Choroid plexus epithelial cell (primary cell): ENCODE data around the gene SNTG2.

Experiments
- DNase-seq: peaks from one replicate; pipeline ENCODE4 v3.0.0-alpha.2; 2010; ENCODE audit warnings: low read depth
- H3K4me3 ChIP-seq: 2 replicates; pipeline ENCODE4 v1.5.1; 2011; ENCODE audit warnings: low read depth, mild to moderate bottlenecking, control low read depth, low read length, moderate library complexity
- TF ChIP-seq, protein P1 (sequence below): conservative IDR thresholded peaks from 2 replicates; pipeline ENCODE4 v1.5.1; 2011; ENCODE audit warnings: low read depth, mild to moderate bottlenecking, control low read depth, inconsistent platforms, low read length, moderate library complexity

The SNTG2 gene

DNA sequence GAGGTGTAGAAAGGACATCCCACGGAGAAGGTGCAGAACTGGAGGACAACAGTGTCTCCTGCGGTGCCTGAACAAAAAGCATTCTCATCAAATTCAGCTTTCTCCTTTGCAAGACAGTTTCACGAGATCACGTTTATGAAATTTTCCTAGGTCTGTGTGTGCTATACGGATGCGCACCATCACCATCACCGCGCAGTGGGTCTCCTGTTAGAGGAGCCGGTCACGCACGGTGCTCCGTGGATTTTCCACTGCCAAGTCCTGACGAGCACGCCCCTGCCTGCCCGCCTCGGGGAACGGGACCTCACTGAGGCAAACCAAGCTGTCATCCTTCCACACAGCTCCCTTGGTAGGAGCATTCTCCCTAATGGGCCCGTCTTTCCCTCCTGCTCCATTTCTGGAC lies 322.2 kb downstream of the SNTG2 start:
- TF ChIP-seq, protein P1, sequence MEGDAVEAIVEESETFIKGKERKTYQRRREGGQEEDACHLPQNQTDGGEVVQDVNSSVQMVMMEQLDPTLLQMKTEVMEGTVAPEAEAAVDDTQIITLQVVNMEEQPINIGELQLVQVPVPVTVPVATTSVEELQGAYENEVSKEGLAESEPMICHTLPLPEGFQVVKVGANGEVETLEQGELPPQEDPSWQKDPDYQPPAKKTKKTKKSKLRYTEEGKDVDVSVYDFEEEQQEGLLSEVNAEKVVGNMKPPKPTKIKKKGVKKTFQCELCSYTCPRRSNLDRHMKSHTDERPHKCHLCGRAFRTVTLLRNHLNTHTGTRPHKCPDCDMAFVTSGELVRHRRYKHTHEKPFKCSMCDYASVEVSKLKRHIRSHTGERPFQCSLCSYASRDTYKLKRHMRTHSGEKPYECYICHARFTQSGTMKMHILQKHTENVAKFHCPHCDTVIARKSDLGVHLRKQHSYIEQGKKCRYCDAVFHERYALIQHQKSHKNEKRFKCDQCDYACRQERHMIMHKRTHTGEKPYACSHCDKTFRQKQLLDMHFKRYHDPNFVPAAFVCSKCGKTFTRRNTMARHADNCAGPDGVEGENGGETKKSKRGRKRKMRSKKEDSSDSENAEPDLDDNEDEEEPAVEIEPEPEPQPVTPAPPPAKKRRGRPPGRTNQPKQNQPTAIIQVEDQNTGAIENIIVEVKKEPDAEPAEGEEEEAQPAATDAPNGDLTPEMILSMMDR = no peak
- no peak for DNase-seq

DNA sequence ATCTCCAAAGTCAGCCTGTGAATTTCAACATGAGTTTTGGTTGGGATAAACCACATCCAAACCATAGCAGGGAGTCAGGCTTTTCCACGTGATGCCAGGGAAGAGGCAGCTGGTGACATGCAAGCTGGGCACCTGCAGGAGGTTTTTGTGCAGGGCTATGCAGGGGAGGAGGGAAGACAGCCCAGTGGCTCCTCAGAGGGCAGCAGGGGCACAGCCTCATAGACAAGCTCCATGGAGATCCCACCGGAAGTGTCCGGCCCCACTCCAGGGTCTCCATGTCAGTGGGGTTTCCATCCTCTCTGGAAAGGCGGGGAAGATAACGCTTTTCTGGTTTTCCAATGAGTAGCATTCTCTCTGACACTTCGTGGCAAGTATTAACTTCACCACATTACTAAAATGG lies 327.0 kb downstream of the SNTG2 start:
- TF ChIP-seq, protein P1 = no peak
- DNase-seq = no peak
- H3K4me3 ChIP-seq = no peak overlapping the region

More for the DNA sequence above, 322.2 kb downstream of the SNTG2 start:
- H3K4me3 ChIP-seq = no peak overlapping the region

DNA sequence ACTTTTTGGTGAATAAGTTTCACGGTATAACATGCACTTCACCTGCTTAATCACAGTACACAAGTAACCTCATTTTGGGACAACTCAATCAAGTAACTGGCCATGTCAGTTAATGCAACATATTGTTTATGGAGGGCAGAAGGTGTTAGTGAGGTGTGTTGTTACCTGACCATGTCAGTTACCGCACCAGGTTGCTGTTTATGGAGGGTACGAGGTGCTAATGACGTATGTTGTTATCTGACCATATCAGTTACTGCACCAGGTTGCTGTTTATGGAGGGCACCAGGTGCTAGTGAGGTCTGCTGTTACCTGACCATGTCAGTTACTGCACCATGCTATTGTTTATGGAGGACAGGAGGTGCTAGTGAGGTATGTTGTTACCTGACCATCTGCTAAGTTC lies 327.5 kb downstream of the SNTG2 start:
- TF ChIP-seq, protein P1 = no peak
- H3K4me3 ChIP-seq = no peak overlapping the region
- no peak for DNase-seq

DNA sequence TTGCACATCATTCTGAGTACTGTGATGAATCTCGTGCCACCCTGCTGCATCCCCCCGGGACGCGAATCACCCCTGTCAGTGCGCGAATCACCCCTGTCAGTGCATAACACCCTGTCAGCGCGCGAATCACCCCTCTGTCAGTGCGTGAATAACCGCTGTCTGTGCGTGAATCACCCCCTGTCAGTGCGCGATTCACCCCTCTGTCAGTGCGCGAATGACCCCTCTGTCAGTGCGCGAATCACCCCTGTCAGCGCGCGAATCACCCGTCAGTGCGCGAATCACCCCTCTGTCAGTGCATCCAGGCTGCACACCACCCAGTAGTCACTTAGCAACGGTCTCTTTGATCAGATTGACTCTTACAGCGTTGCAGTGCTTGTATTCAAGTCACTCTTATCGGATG lies 328.2 kb downstream of the SNTG2 start:
- TF ChIP-seq, protein P1 = no peak
- no peak overlapping the region for H3K4me3 ChIP-seq
- no peak for DNase-seq

DNA sequence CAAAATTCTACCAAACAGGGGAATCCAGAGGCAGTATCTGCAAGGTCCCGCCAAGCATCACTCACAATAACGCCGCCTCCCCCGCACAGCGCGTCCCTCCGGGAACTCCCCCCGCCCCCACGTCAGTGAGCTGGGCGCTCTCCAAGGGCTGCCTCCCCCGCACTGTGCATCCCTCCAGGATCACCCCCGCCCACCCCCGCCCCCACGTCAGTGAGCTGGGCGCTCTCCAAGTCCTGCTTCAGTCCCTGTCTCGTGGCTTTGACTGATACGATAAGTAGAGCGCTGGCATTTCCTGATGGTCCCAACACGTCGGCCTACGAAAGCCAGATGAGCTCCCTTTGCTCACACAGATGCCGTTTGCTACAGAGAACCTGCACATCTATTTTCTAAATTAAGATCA lies 331.9 kb downstream of the SNTG2 start:
- TF ChIP-seq, protein P1 = no peak
- no peak for DNase-seq
- no peak overlapping the region for H3K4me3 ChIP-seq

DNA sequence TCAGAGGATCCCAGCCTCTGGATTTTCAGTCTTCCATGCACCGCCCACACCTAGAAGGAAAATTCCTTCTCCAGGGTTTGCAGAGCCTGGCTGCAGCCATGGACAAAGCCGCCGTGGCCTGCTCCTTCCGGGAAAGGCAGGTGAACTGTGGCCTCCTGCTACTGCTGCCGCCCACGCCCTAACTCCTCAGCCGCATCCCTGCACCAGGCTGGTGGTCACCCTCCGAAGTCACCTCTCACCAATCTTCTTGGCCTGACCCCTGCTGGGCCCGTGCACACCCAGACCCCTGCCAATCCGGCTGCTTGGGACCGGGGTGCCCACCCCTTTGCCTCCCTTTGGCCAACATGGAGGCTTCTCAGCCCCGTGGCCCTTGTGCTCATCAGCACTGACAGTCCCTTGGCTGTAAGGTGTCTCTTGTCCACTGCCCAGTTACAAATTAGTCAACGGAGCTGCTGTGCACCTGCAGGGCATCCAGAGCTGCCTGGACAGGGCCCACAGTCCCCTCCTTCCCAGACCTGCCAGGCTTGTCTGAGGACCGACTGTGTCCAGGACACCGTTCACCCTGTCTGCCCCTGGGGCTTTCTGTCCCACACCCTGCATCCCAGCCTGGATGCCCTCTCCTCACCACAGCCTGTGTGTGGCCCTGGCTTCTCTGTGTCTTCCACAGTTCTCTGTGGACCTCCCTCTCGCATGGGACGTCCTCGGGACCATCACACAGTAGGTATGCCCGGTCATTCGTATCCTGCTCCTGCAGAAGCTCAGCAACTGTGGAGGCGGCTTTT lies 332.6 kb downstream of the SNTG2 start:
- TF ChIP-seq, protein P1 = no peak
- H3K4me3 ChIP-seq = no peak overlapping the region
- no peak for DNase-seq

DNA sequence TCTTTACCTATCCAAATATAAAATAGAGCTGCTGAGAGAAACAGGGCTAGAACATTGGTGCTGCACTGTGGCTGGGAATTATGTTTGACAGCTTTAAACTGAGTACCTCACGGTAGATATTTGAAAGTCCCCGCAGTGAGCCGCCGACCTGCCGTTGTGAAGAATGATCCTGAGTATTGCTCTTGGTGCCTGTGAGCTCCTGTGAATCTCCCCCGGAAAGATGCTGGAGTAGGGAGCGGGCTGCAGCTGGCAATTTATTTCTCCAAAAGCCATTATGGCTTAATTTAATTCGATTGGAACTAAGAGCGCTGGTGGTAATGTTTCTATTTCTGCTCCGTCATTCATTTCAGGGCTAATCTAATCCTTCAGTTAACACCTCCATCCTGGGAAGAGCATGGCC lies 333.2 kb downstream of the SNTG2 start:
- no peak for DNase-seq
- TF ChIP-seq, protein P1 = no peak
- no peak overlapping the region for H3K4me3 ChIP-seq
